Measurements from ENCODE around the gene ZNF518A. TPM values are rescaled to one million over a fixed set of nuclear protein-coding genes. Genes with fewer than 3 reads are reported as not detected.

ZNF518A gene
- total RNA-seq, 1 experiment from 2014 or later = 26.1 TPM

DNA sequence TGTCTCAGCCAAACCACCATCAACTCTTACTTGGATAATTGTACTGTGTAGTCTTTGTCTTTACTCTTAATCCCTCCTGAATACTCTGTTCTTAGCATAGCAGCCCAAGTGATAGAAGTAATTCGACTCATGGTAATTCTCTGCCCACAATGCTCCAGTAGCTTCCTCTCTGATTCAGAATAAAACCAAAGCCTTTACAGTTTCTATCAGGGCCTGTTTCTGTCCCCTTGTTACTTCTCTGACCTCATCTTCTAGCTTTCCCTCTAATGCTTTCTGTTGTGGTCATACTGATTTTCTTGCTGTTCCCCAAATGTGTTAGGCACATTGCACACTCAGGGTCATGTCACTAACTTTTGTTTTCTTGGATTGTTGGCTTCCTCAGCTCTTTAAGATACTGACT lies 8.0 kb downstream of the ZNF518A start:
- Histone ChIP-seq H3K4me1 (ENCODE audit: control insufficient read depth, insufficient read depth, low read length) (no peaks in the 10 kb centered on the region), H3K36me3 (ENCODE audit: control insufficient read depth, insufficient read depth, low read length) (peaks cover 6% of the 10 kb centered on the region), H3K27ac (ENCODE audit: low read length) (no peak overlapping the region), H3K4me3 (ENCODE audit: low read depth in 2 of 2, low read length in 2 of 2) (no peak overlapping the region), H3K9me3 (ENCODE audit: control insufficient read depth, insufficient read depth, low read depth, low read length) (no peaks in the 10 kb centered on the region), H3K27me3 (ENCODE audit: control insufficient read depth, insufficient read depth, low read length) (no peaks in the 10 kb centered on the region)
- DNase-seq (ENCODE audit: low read depth, low spot score) = no peak
- intact Hi-C loops (cut with micrococcal nuclease; ENCODE audit: unreplicated experiment) = loop anchor here (10.0 kb wide), 1 partner anchor 123 kb away; no protein-coding TSS in a partner anchor
- TF ChIP-seq SIN3A (IDR thresholded peaks at IDR 0.05; ENCODE audit: borderline replicate concordance, insufficient read depth, low read depth, low read length) (no peak), POLR2AphosphoS5 (IDR thresholded peaks at IDR 0.05; ENCODE audit: low read depth, low read length) (no peak), TCF7L2 (IDR thresholded peaks at IDR 0.05; ENCODE audit: low read depth, low read length) (no peak), REST (IDR thresholded peaks at IDR 0.05; ENCODE audit: insufficient read depth in 1 of 2, low read depth in 2 of 2, low read length in 1 of 2) (no peak)
- TF ChIP-seq, protein P1, sequence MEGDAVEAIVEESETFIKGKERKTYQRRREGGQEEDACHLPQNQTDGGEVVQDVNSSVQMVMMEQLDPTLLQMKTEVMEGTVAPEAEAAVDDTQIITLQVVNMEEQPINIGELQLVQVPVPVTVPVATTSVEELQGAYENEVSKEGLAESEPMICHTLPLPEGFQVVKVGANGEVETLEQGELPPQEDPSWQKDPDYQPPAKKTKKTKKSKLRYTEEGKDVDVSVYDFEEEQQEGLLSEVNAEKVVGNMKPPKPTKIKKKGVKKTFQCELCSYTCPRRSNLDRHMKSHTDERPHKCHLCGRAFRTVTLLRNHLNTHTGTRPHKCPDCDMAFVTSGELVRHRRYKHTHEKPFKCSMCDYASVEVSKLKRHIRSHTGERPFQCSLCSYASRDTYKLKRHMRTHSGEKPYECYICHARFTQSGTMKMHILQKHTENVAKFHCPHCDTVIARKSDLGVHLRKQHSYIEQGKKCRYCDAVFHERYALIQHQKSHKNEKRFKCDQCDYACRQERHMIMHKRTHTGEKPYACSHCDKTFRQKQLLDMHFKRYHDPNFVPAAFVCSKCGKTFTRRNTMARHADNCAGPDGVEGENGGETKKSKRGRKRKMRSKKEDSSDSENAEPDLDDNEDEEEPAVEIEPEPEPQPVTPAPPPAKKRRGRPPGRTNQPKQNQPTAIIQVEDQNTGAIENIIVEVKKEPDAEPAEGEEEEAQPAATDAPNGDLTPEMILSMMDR (IDR thresholded peaks at IDR 0.05) = no peak
- ATAC-seq = no peak
- in situ Hi-C loops (cut with HindIII; ENCODE audit: low pct_unique_long_range_greater_than_20kb, low sequenced_read_pairs) = no loop called here
- POLR2A ChIA-PET = no interaction called here
- CTCF ChIA-PET = no interaction called here
- BruUV-seq (replicated peaks) = no TSS peak

DNA sequence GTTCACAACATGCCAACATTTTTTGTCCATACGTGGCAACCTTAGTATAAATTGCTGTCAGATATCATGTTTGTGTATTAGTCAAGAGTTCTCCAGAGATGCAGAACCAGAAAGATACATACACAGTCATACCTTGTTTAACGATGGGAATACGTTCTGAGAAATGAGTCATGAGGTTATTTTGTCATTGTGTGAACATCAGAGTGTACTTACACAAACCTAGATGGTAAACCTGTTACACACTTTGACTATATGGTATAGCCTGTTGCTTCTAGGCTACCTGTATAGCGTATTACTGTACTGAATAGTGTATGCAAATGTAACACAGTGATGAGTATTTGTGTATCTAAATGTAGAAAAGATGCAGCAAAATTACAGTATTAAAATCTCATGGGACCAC lies 22.3 kb downstream of the ZNF518A start:
- peaks cover 19% of the 10 kb centered on the region for H3K36me3 ChIP-seq (ENCODE audit: control insufficient read depth, insufficient read depth, low read length)
- no peaks in the 10 kb centered on the region for H3K27me3 ChIP-seq (ENCODE audit: control insufficient read depth, insufficient read depth, low read length)
- in situ Hi-C loops (cut with HindIII; ENCODE audit: low pct_unique_long_range_greater_than_20kb, low sequenced_read_pairs) = no loop called here
- BruUV-seq (replicated peaks) = no TSS peak
- intact Hi-C loops (cut with micrococcal nuclease; ENCODE audit: unreplicated experiment) = no loop called here
- no peak for TF ChIP-seq POLR2AphosphoS5 (IDR thresholded peaks at IDR 0.05; ENCODE audit: low read depth, low read length)
- TF ChIP-seq, protein P1 (IDR thresholded peaks at IDR 0.05) = no peak
- TF ChIP-seq TCF7L2 (IDR thresholded peaks at IDR 0.05; ENCODE audit: low read depth, low read length) = no peak
- no peak for TF ChIP-seq SIN3A (IDR thresholded peaks at IDR 0.05; ENCODE audit: borderline replicate concordance, insufficient read depth, low read depth, low read length)
- no peak for TF ChIP-seq REST (IDR thresholded peaks at IDR 0.05; ENCODE audit: insufficient read depth in 1 of 2, low read depth in 2 of 2, low read length in 1 of 2)
- no peaks in the 10 kb centered on the region for H3K9me3 ChIP-seq (ENCODE audit: control insufficient read depth, insufficient read depth, low read depth, low read length)
- POLR2A ChIA-PET = no interaction called here
- no peaks in the 10 kb centered on the region for H3K4me1 ChIP-seq (ENCODE audit: control insufficient read depth, insufficient read depth, low read length)
- no peak for ATAC-seq
- CTCF ChIA-PET = no interaction called here
- no peak overlapping the region for H3K4me3 ChIP-seq (ENCODE audit: low read depth in 2 of 2, low read length in 2 of 2)
- no peak overlapping the region for H3K27ac ChIP-seq (ENCODE audit: low read length)
- no peak for DNase-seq (ENCODE audit: low read depth, low spot score)
